CD4-positive, alpha-beta T cell (primary cell): ENCODE measurements around the gene TSC22D1. TPM values are rescaled to one million over a fixed set of nuclear protein-coding genes. Genes with fewer than 3 reads are reported as not detected.

Experiments
- ATAC-seq: fragments of 200-7000 bp; cut with Tn5 transposase; one replicate; pipeline ENCODE4 v1.10.0; 2022; ENCODE audit warnings: mild to moderate bottlenecking; ENCODE audit not compliant: poor library complexity
- CTCF ChIA-PET: fragments of 350-600 bp; sonication (Branson Sonifier 250); formaldehyde crosslinking; loops from one replicate; lab custom pipeline; 2021; ENCODE audit warnings: antibody characterized with exemption, inconsistent platforms; lab: Charles Lee
- POLR2A ChIA-PET: fragments of 350-600 bp; sonication (Branson Sonifier 250); formaldehyde crosslinking; loops from one replicate; lab custom pipeline; 2021; ENCODE audit warnings: antibody characterized with exemption, inconsistent platforms; lab: Charles Lee
- DNase-seq, 14 experiments: peaks; one replicate each; pipeline ENCODE4 v3.0.0-alpha.2; 2013 to 2020; ENCODE audit warnings: mixed read lengths in 2 of 14
- H3K27ac ChIP-seq, 2 donors: one replicate each; pipeline versions ENCODE4 v1.5.1 to v1.7.0; 2013; ENCODE audit warnings: low read length in 2 of 2, low read depth in 1 of 2, mild to moderate bottlenecking in 1 of 2
- H3K27me3 ChIP-seq, 2 experiments: 1 replicate in 1 of 2; 2 replicates in 1 of 2; pipeline versions ENCODE4 v1.6.1 to v1.7.0; 2013; ENCODE audit warnings: low read length in 2 of 2, control low read depth in 1 of 2, mild to moderate bottlenecking in 1 of 2, moderate library complexity in 1 of 2; ENCODE audit not compliant: insufficient read depth in 2 of 2, control insufficient read depth in 1 of 2
- H3K36me3 ChIP-seq: one replicate; pipeline ENCODE4 v1.6.1; 2013; ENCODE audit warnings: low read length, control low read depth; ENCODE audit not compliant: insufficient read depth
- H3K4me1 ChIP-seq: one replicate; pipeline ENCODE4 v1.6.1; 2013; ENCODE audit warnings: low read length, control low read depth; ENCODE audit not compliant: insufficient read depth
- H3K4me3 ChIP-seq: one replicate; pipeline ENCODE4 v1.5.1; 2013; ENCODE audit warnings: mild to moderate bottlenecking, low read length, moderate library complexity
- H3K9me3 ChIP-seq, 2 experiments: 1 replicate in 1 of 2; 2 replicates in 1 of 2; pipeline versions ENCODE4 v1.6.1 to v1.7.0; 2013; ENCODE audit warnings: low read length in 2 of 2, mild to moderate bottlenecking in 2 of 2, control low read depth in 1 of 2, moderate library complexity in 1 of 2; ENCODE audit not compliant: control insufficient read depth in 1 of 2, insufficient read depth in 1 of 2
- H3K27ac Mint-ChIP-seq: one replicate; pipeline ENCODE4 v1.8.0; 2020; ENCODE audit warnings: mixed read lengths
- H3K27me3 Mint-ChIP-seq: one replicate; pipeline ENCODE4 v1.8.0; 2021; ENCODE audit warnings: mixed read lengths
- H3K36me3 Mint-ChIP-seq: one replicate; pipeline ENCODE4 v1.8.0; 2021; ENCODE audit warnings: low read depth, mixed read lengths
- H3K4me1 Mint-ChIP-seq: one replicate; pipeline ENCODE4 v1.8.0; 2021; ENCODE audit warnings: low read depth, mixed read lengths
- H3K4me3 Mint-ChIP-seq: one replicate; pipeline ENCODE4 v1.8.0; 2020; ENCODE audit warnings: mild to moderate bottlenecking, mixed read lengths
- H3K9me3 Mint-ChIP-seq: one replicate; pipeline ENCODE4 v1.8.0; 2020; ENCODE audit warnings: mixed read lengths
- intact Hi-C, 2 experiments: fragments of 100-400 bp; cut with DNase I in 1 of 2; cut with micrococcal nuclease in 1 of 2; formaldehyde crosslinking; loops; one replicate each; pipeline versions ENCODE4 v1.15.1 to v1.9.0; 2023 to 2025; cut with DNase I, micrococcal nuclease
- total RNA-seq, 174 experiments: library from RNA in 2 of 174; stranded (reverse) in 2 of 174; gene quantifications; one replicate each; pipeline ENCODE4 v1.2.3 and lab custom pipeline; 2021 to 2026
- TF ChIP-seq, protein P1 (sequence below): fragments of 200-600 bp; IDR thresholded peaks from one replicate; pipeline ENCODE4 v1.8.0; 2022; ENCODE audit warnings: antibody characterized with exemption, mild to moderate bottlenecking

Gene TSC22D1
- total RNA-seq, 2 experiments from 2014 or later = 24.0 to 26.5 TPM

- no peak for ATAC-seq
- intact Hi-C loops = no loop called here
- Mint-ChIP-seq H3K27ac (no peak overlapping the region), H3K9me3 (no peaks in the 10 kb centered on the region), H3K4me1 (no peaks in the 10 kb centered on the region), H3K4me3 (no peak overlapping the region), H3K36me3 (no peaks in the 10 kb centered on the region), H3K27me3 (peaks cover 12% of the 10 kb centered on the region)
- Histone ChIP-seq H3K4me3 (no peak overlapping the region), H3K27ac (no peak overlapping the region), H3K27me3 (peaks cover 0 to 5% of the 10 kb centered on the region in 2 experiments), H3K9me3 (no peaks in the 10 kb centered on the region), H3K36me3 (no peaks in the 10 kb centered on the region), H3K4me1 (no peaks in the 10 kb centered on the region)
- TF ChIP-seq, protein P1, sequence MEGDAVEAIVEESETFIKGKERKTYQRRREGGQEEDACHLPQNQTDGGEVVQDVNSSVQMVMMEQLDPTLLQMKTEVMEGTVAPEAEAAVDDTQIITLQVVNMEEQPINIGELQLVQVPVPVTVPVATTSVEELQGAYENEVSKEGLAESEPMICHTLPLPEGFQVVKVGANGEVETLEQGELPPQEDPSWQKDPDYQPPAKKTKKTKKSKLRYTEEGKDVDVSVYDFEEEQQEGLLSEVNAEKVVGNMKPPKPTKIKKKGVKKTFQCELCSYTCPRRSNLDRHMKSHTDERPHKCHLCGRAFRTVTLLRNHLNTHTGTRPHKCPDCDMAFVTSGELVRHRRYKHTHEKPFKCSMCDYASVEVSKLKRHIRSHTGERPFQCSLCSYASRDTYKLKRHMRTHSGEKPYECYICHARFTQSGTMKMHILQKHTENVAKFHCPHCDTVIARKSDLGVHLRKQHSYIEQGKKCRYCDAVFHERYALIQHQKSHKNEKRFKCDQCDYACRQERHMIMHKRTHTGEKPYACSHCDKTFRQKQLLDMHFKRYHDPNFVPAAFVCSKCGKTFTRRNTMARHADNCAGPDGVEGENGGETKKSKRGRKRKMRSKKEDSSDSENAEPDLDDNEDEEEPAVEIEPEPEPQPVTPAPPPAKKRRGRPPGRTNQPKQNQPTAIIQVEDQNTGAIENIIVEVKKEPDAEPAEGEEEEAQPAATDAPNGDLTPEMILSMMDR = no peak
- ChIA-PET POLR2A (no interaction called here), CTCF (no interaction called here)
- DNase-seq = no peak
Measured at GRCh38 chr13:44421853-44422525, 154.1 kb downstream of the TSC22D1 start.

GRCh38 chr13:44420376-44421220 is 155.5 kb downstream of the TSC22D1 start:
- no peak for DNase-seq
- no peaks in the 10 kb centered on the region for H3K36me3 Mint-ChIP-seq
- Histone ChIP-seq H3K27ac (no peak overlapping the region), H3K4me1 (no peaks in the 10 kb centered on the region), H3K36me3 (no peaks in the 10 kb centered on the region), H3K27me3 (peaks cover 0 to 5% of the 10 kb centered on the region in 2 experiments), H3K4me3 (no peak overlapping the region), H3K9me3 (peaks cover 0 to 4% of the 10 kb centered on the region in 2 experiments)
- ChIA-PET POLR2A (no interaction called here), CTCF (no interaction called here)
- H3K4me1 Mint-ChIP-seq = no peaks in the 10 kb centered on the region
- ATAC-seq = no peak
- peaks cover 12% of the 10 kb centered on the region for H3K27me3 Mint-ChIP-seq
- H3K4me3 Mint-ChIP-seq = no peak overlapping the region
- H3K27ac Mint-ChIP-seq = no peak overlapping the region
- H3K9me3 Mint-ChIP-seq = no peaks in the 10 kb centered on the region
- TF ChIP-seq, protein P1 = no peak
- intact Hi-C loops = no loop called here

DNA sequence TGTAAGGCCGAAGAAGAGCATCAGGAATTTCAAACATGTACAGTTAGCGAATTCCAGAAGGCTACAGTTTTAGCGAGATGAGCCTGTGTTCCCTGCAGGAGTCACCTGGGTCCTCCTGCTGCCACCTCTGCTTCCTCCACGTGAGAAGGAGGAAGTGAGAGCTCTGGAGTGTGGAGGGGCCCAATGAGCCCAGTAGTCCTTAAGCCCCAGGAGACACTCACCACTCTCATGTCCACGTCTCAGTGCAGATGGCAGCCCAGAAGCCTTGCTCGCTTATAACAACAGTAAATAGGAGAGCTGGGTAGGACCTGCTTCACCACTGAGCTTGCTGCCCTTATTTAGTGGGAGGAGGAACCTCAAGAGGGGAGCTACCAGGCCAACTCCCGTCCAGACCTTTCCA is 158.3 kb downstream of the TSC22D1 start:
- CTCF ChIA-PET = no interaction called here

More for the DNA sequence above, 158.3 kb downstream of the TSC22D1 start:
- H3K36me3 Mint-ChIP-seq = no peaks in the 10 kb centered on the region
- no peaks in the 10 kb centered on the region for H3K27me3 Mint-ChIP-seq
- DNase-seq (no peak), ATAC-seq (no peak)
- no peaks in the 10 kb centered on the region for H3K4me1 ChIP-seq
- H3K9me3 ChIP-seq = peaks cover 0 to 4% of the 10 kb centered on the region in 2 experiments
- H3K27ac Mint-ChIP-seq = no peak overlapping the region
- H3K4me1 Mint-ChIP-seq = no peaks in the 10 kb centered on the region
- no peak overlapping the region for H3K27ac ChIP-seq
- no peak overlapping the region for H3K4me3 Mint-ChIP-seq
- no peaks in the 10 kb centered on the region for H3K9me3 Mint-ChIP-seq
- intact Hi-C loops = no loop called here
- peaks cover 0 to 2% of the 10 kb centered on the region in 2 experiments for H3K27me3 ChIP-seq
- no peak overlapping the region for H3K4me3 ChIP-seq
- H3K36me3 ChIP-seq = no peaks in the 10 kb centered on the region
- TF ChIP-seq, protein P1 = no peak
- POLR2A ChIA-PET = no interaction called here
